Astrocyte (in vitro differentiated cells and primary cell): ENCODE results near the gene DUSP6. TPM values are rescaled to one million over a fixed set of nuclear protein-coding genes. Genes with fewer than 3 reads are reported as not detected.

Experiments used
- DNase-seq: peaks from one replicate; pipeline ENCODE4 v3.0.0-alpha.2; 2010; ENCODE audit warnings: low read depth
- FAIRE-seq: peaks from 2 replicates; lab custom pipeline; 2011; peaks lifted over from hg19 to GRCh38; lab: Jason Lieb, UNC
- H2AFZ ChIP-seq: 2 replicates; pipeline ENCODE4 v1.6.0; 2012; ENCODE audit warnings: low read depth, low read length, inconsistent platforms
- H3K27ac ChIP-seq: 2 replicates; pipeline ENCODE4 v1.5.1; 2011; ENCODE audit warnings: low read depth, low read length, inconsistent platforms
- H3K27me3 ChIP-seq: 2 replicates; pipeline ENCODE4 v1.6.0; 2011; ENCODE audit warnings: low read length, inconsistent platforms; ENCODE audit not compliant: insufficient read depth
- H3K36me3 ChIP-seq: 2 replicates; pipeline ENCODE4 v1.5.1; 2011; ENCODE audit warnings: low read length, inconsistent platforms; ENCODE audit not compliant: insufficient read depth
- H3K4me1 ChIP-seq: 2 replicates; pipeline ENCODE4 v1.5.1; 2011; ENCODE audit warnings: low read length, inconsistent platforms; ENCODE audit not compliant: insufficient read depth
- H3K4me2 ChIP-seq: 2 replicates; pipeline ENCODE4 v1.6.0; 2012; ENCODE audit warnings: low read length, inconsistent platforms
- H3K4me3 ChIP-seq: 2 replicates; pipeline ENCODE4 v1.5.1; 2011; ENCODE audit warnings: low read depth, mild to moderate bottlenecking, low read length, inconsistent platforms; ENCODE audit not compliant: insufficient read depth
- H3K79me2 ChIP-seq: 2 replicates; pipeline ENCODE4 v1.6.0; 2012; ENCODE audit warnings: mild to moderate bottlenecking, low read length, inconsistent platforms; ENCODE audit not compliant: insufficient read depth
- H3K9ac ChIP-seq: 2 replicates; pipeline ENCODE4 v1.6.0; 2012; ENCODE audit warnings: mild to moderate bottlenecking, low read length, inconsistent platforms
- H3K9me3 ChIP-seq: 2 replicates; pipeline ENCODE4 v1.5.1; 2012; ENCODE audit warnings: low read depth, mild to moderate bottlenecking, low read length, inconsistent platforms; ENCODE audit not compliant: insufficient read depth
- H4K20me1 ChIP-seq: 2 replicates; pipeline ENCODE4 v1.6.0; 2012; ENCODE audit warnings: low read length, inconsistent platforms; ENCODE audit not compliant: insufficient read depth
- H3K27ac Mint-ChIP-seq: one replicate; pipeline ENCODE4 v1.8.0; 2021; ENCODE audit warnings: mild to moderate bottlenecking, mixed read lengths; ENCODE audit not compliant: unreplicated experiment
- H3K27me3 Mint-ChIP-seq: one replicate; pipeline ENCODE4 v1.8.0; 2021; ENCODE audit warnings: low read depth, mixed read lengths; ENCODE audit not compliant: unreplicated experiment
- H3K36me3 Mint-ChIP-seq: one replicate; pipeline ENCODE4 v1.8.0; 2021; ENCODE audit warnings: low read depth, mixed read lengths; ENCODE audit not compliant: unreplicated experiment
- H3K4me1 Mint-ChIP-seq: one replicate; pipeline ENCODE4 v1.8.0; 2021; ENCODE audit warnings: low read depth, mixed read lengths; ENCODE audit not compliant: unreplicated experiment
- H3K4me3 Mint-ChIP-seq: one replicate; pipeline ENCODE4 v1.8.0; 2021; ENCODE audit warnings: mild to moderate bottlenecking, moderate library complexity, mixed read lengths; ENCODE audit not compliant: unreplicated experiment
- H3K9me3 Mint-ChIP-seq: one replicate; pipeline ENCODE4 v1.8.0; 2021; ENCODE audit warnings: mild to moderate bottlenecking, mixed read lengths; ENCODE audit not compliant: unreplicated experiment
- CTCF ChIP-seq: IDR thresholded peaks from 2 replicates; pipeline ENCODE4 v1.5.1; 2011; ENCODE audit warnings: low read depth, mild to moderate bottlenecking, inconsistent platforms, low read length, moderate library complexity; ENCODE audit not compliant: insufficient read depth
- EZH2 ChIP-seq: IDR thresholded peaks from 2 replicates; pipeline ENCODE4 v1.6.1; 2012; ENCODE audit warnings: mild to moderate bottlenecking, low read length, inconsistent platforms; ENCODE audit not compliant: insufficient read depth
- total RNA-seq: library from RNA; stranded (reverse); gene quantifications from 2 replicates; pipeline ENCODE4 v1.2.1, GENCODE V29; 2021

DUSP6 gene
- total RNA-seq, 1 donor from 2014 or later = 63.0 TPM

- TF ChIP-seq EZH2 = no peak
- no peak for TF ChIP-seq CTCF
- Histone ChIP-seq H3K4me3 (no peak overlapping the region), H3K36me3 (no peaks in the 10 kb centered on the region), H3K79me2 (no peaks in the 10 kb centered on the region), H3K9me3 (no peaks in the 10 kb centered on the region), H3K9ac (no peak overlapping the region), H3K4me1 (no peaks in the 10 kb centered on the region), H4K20me1 (no peaks in the 10 kb centered on the region), H3K27me3 (no peaks in the 10 kb centered on the region), H2AFZ (no peak overlapping the region), H3K27ac (no peak overlapping the region), H3K4me2 (no peak overlapping the region)
- no peak overlapping the region for H3K4me3 Mint-ChIP-seq
- FAIRE-seq = no peak
- no peaks in the 10 kb centered on the region for H3K9me3 Mint-ChIP-seq
- H3K4me1 Mint-ChIP-seq = no peaks in the 10 kb centered on the region
- no peak for DNase-seq
- H3K36me3 Mint-ChIP-seq = no peaks in the 10 kb centered on the region
- H3K27ac Mint-ChIP-seq = no peak overlapping the region
- H3K27me3 Mint-ChIP-seq = no peaks in the 10 kb centered on the region
Measured at GRCh38 chr12:89299931-89300330, 52.4 kb downstream of the DUSP6 start.

- H3K4me1 ChIP-seq = no peaks in the 10 kb centered on the region
- TF ChIP-seq CTCF = no peak
- TF ChIP-seq EZH2 = no peak
- H3K4me3 Mint-ChIP-seq = no peak overlapping the region
- H4K20me1 ChIP-seq = no peaks in the 10 kb centered on the region
- H3K9me3 ChIP-seq = no peaks in the 10 kb centered on the region
- H3K4me3 ChIP-seq = no peak overlapping the region
- no peaks in the 10 kb centered on the region for H3K36me3 ChIP-seq
- H3K4me1 Mint-ChIP-seq = no peaks in the 10 kb centered on the region
- no peak overlapping the region for H3K4me2 ChIP-seq
- no peaks in the 10 kb centered on the region for H3K79me2 ChIP-seq
- DNase-seq (no peak), FAIRE-seq (no peak)
- H3K9me3 Mint-ChIP-seq = no peaks in the 10 kb centered on the region
- H3K27me3 ChIP-seq = no peaks in the 10 kb centered on the region
- no peaks in the 10 kb centered on the region for H3K27me3 Mint-ChIP-seq
- no peaks in the 10 kb centered on the region for H3K36me3 Mint-ChIP-seq
- H2AFZ ChIP-seq = no peak overlapping the region
- no peak overlapping the region for H3K27ac Mint-ChIP-seq
- H3K27ac ChIP-seq = no peak overlapping the region
- H3K9ac ChIP-seq = no peak overlapping the region
Measured at GRCh38 chr12:89299417-89299816, 52.9 kb downstream of the DUSP6 start.

Other genes with a start within 250 kb of the DUSP6 start
- 6.2 and 6.9 TPM in 2 replicates for gene GALNT4, start 172.3 kb upstream of the DUSP6 start, total RNA-seq
- gene POC1B, start 173.5 kb upstream of the DUSP6 start, total RNA-seq = 10.6 and 12.3 TPM in 2 replicates